Measurements from ENCODE around the gene RASGRF1. TPM values are rescaled to one million over a fixed set of nuclear protein-coding genes. Genes with fewer than 3 reads are reported as not detected.

Gene RASGRF1
- total RNA-seq, 1 experiment from 2014 or later, result not detected

DNA sequence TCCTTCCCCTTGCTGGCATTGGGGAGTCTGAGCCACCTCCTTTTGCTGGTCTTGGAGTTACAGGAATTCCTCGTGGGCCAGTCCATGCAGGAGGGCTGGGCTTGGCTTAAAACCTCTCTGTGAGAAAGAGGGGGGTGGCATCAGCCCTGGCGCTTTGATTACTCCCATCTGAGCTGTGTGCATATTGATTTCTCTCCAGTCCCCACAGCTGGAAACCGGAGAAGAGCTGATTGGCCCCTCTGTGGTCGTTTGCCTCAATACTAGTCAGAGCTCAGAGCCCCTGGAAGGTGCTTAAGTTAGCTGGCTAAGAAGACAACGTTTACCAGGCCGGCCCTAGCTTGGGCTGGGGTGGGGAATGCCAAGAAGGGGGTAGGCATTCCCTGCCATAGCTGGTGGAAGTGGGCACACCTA lies 4.0 kb upstream of the RASGRF1 start:
- no peak for DNase-seq (ENCODE audit: low read depth)

- no peak for DNase-seq (ENCODE audit: low read depth)
Observed at GRCh38 chr15:79093352-79093935, 2.9 kb upstream of the RASGRF1 start.

DNA sequence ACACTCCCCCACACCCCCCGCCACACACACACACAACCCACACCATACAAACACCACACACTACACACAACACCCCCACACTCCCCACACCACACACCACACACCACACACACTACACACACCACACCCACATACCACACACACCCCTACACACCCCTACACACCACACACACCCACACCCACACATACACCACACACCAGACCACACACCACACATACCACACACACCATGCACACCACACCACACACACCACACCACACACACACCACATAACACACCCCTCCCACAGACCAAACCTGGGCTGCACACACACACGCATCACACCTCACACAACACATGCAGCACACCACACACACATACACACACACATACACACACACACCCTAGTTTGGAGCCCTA lies 1.8 kb upstream of the RASGRF1 start:
- no peak for DNase-seq (ENCODE audit: low read depth)

DNA sequence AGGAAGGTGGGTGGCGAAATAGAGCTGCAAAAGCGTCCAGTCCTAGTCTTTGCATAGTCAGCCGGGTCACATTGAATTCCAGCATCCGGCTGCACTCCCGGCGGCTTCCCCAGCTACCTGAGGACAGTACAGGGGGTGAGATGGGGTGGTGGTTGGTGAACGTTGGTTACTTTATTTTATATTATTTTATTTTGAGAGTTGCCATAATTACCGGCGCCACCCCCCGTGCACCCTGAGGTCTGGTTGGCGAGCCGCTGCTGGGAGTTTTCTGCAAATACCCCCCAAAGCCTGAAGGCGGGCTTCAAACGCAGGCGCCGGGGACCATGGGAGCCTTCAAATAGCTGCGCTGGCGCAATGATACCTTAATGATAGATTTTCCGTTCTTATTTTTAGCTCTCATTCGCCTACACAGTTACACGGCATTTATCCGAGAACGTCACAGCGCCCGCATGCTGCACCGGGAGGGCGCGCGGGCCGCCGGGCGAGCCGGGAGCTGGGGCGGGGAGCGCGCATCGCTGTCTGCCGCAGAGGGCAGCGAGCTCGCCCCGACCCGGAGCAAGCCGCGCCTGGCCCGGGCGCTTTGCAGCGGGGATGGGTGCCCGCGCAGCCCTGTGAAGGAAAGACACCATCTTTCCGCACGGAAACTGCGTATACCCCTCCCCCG lies 756 bp upstream of the RASGRF1 start:
- peak; percentile 23 for DNase-seq (ENCODE audit: low read depth)

- DNase-seq (ENCODE audit: low read depth), result no peak
Observed at GRCh38 chr15:79089890-79090486, 592 bp downstream of the RASGRF1 start.

- no peak for DNase-seq (ENCODE audit: low read depth)
Observed at GRCh38 chr15:79089331-79089889, 1.2 kb downstream of the RASGRF1 start.

GRCh38 chr15:79088426-79089205 lies 2.0 kb downstream of the RASGRF1 start:
- no peak for DNase-seq (ENCODE audit: low read depth)

DNA sequence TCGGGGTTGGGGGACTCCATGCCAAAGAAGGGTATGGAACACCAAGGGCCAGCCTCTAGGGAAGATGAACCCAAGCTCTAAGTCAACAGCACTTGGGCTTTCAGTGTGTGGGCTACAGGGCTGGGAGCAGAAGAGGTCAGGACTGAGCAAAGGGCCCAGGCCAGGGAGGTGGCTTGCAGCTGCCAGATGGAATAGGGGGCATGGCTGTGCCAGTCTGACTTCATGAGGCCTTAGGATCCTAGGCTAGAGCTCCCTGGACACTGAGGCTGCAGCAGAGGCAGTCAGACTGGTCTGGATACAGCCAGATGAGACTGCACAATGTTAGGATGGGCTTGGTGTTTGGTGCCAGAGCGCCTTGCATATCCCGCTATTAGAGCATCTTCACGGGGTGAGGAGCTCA lies 3.8 kb downstream of the RASGRF1 start:
- no peak for DNase-seq (ENCODE audit: low read depth)

- no peak for DNase-seq (ENCODE audit: low read depth)
Observed at GRCh38 chr15:79084308-79084968, 6.1 kb downstream of the RASGRF1 start.

DNA sequence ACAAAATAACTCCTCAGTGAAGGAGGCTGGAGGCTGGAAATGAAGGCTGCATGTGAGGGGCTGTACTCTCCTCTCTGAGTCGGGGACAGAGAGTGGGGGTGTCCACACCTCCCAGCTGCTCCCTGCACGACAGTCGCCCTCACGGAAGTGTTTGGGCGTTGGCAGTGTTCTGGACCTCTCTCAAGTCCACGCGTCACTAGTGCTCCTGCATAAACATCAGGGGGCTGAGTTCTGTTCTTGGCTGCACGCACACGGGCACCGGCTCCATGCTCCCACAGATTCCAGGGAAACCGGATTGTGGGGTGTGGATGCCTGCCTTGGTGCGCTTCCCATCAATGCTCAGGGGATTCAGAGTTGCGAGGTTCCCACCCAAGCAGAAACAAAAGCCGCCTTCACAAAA lies 7.4 kb downstream of the RASGRF1 start:
- no peak for DNase-seq (ENCODE audit: low read depth)

GRCh38 chr15:79082363-79083070 lies 8.1 kb downstream of the RASGRF1 start:
- DNase-seq (ENCODE audit: low read depth), result no peak

DNA sequence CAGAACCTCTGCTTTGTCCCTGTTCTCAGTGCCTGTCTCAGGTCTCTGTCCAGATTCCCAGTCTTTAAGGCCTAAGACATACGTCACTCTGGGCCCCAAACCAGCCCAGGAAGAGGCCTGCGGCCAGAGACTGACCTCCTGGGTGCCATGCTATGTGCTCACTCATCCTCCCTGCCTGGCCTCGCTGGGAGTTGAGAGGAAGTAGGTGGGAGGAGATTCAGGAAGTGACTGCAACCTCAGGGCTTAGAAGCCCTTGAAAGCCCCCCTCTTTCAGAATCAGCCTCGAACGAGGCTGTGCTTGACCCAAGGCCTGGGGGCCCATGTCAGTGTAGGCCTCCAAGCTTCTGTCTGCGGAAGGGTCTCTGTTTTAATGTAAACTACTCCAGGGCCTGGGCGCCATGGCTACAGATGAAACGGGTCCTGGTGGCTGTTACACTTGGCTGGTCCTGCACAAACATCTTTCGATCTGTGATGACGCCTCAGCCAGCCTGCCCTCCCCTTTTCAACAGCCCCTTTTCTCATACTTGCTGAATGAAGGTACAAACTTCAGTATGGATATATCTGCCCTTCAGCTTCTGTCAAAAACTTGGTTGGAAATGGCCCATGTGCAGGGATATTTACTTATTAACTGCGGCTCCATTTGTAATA lies 11.7 kb downstream of the RASGRF1 start:
- no peak for DNase-seq (ENCODE audit: low read depth)

DNA sequence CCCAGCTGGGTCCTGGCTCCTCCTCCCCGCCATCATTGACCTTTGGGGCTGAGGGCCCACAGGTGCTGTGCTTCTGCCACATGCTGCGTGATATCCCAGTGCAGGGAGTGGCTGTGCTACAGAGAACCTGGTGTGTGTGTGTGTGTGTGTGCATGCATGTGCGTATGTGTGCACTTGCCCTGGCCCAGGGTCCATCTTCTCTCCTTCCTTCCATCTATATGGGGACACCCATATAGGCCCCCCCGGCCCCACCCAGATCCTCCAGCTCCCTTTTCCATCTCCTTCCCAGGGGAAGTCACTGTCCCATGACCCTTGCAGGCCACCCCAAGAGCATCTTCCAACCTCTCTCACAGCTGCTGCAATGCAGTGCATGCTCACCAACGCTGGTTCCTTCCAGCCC lies 12.6 kb downstream of the RASGRF1 start:
- DNase-seq (ENCODE audit: low read depth), result no peak

GRCh38 chr15:79076661-79077060 lies 13.9 kb downstream of the RASGRF1 start:
- no peak for DNase-seq (ENCODE audit: low read depth)

GRCh38 chr15:79075256-79075655 lies 15.3 kb downstream of the RASGRF1 start:
- DNase-seq (ENCODE audit: low read depth), result no peak

DNA sequence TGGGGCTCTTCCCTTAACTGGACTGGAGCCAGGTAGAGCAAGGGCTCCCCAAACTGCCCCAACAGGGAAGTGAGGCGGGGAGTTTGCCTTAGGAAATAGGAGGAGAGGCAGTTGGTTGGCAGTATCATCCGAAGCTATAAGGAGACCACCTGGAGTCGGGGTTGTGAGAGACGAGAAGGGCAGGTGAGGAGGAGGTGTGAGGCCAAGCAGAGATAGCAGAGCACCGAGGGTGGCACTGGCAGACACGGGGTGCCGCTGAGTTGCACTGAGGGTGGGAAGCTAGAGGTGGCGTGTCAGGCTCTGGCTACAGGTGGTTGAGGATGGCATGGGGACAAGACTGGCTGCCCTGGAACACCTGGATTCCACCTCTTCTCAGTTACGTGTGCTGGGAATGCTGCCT lies 17.2 kb downstream of the RASGRF1 start:
- DNase-seq (ENCODE audit: low read depth), result no peak

DNA sequence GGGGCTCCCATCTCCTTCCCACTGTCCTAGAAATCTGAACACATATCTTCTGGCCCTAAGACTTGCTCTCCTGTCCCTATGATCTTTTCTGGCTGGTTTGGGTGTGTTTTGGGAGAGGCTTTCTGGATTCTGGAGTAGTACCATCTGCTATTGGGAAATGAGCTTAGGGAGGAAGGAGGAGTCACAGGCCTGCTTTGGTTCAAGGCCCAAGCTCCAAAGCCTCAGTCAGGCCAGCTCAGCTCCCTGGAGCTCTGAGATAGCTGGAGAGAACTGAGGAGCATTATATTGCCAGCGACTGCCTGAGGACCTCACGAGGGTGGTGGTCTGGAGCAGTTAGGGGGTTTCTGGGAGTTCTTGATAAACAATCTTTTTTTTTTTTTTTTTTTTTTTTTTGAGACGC lies 18.7 kb downstream of the RASGRF1 start:
- DNase-seq (ENCODE audit: low read depth), result no peak

DNA sequence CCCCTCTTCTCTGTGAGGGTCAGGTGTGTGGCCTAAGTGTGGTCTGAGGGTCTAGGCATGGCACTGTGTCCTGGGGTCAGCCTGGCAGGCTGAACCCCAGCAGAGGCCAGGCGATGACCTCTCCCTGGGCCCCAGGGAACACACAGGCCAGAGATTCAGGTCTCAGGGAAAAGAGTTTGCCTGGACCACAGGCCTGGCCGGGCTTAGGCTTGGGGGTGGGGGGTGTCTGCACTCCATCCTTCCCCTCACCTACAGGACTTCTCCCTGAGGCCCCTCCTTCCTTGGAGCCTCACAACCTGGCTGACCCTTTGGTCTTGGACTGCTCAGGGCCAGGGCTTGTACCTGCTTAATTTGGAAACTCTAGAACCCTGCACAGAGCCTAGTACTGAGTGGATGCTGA lies 21.8 kb downstream of the RASGRF1 start:
- no peak for DNase-seq (ENCODE audit: low read depth)

DNA sequence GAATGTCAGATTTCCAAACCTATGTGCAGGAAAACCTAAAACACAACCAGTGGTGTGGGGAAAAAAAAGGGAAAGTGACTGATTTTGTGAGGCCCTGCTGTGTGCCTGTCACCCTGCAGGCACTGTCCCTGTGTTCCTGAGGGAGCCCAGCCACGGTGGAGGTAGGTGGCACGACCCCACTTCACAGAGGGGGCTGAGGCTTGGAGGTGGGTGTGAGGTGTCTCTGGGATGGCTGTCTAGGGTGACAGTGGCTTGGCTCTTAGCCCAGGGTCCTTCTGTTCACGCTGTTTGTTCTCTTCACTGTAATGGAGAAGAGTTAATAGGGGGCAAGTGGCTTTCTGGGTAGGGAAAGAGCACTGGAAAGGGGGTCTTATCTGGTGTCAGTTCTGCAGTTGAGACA lies 22.6 kb downstream of the RASGRF1 start:
- no peak for DNase-seq (ENCODE audit: low read depth)

DNA sequence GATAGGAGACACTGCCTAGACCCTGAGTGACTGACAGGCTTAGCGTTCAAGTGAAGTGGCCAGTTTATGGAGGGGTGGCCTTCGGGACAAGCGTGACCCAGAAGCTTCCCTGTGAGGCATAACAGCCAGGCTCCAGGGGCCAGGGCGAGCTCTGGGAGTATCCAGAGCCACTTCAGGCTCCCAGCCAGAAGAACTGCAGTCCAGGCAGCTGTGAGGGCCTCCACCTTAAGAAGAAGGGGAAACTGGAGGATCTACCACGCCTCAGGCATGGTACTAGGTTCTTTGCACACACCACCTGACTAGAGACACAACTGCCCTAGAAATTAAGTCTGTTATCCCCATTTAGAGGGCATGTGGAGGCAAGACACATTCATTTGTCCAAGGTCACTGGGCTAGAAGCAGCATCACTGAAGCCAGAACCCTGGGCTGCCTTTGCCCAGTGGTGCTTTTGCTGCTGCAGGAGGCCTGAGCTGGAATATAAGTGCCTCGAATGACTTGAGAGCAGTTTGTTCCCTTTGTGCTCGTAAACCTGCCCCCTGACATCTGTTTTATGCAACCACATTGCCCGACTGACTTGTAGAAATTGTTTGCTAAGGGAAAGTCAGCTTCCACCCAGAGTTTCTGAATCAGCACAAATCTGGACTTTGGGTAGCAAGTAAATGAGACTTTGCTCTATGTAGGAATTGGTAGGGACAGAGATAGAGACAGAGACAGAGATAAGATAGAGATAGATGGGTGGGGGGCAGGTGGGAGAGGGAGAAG lies 23.3 kb downstream of the RASGRF1 start:
- DNase-seq (ENCODE audit: low read depth), result no peak

Data from Daoy (cell line).